Hepatocyte (in vitro differentiated cells): ENCODE measurements around the gene RBMS1.

Experiments
- EZH2 ChIP-seq: fragments of 200-600 bp; sonication (generic); IDR thresholded peaks from 2 replicates; pipeline ENCODE4 v1.6.1; 2016; ENCODE audit warnings: antibody characterized with exemption, mild to moderate bottlenecking, borderline replicate concordance
- TF ChIP-seq, protein P1 (sequence below): fragments of 200-600 bp; sonication (generic); IDR thresholded peaks from 2 replicates; pipeline ENCODE4 v1.5.1; 2016; ENCODE audit warnings: antibody characterized with exemption, mild to moderate bottlenecking; ENCODE audit not compliant: poor library complexity

DNA sequence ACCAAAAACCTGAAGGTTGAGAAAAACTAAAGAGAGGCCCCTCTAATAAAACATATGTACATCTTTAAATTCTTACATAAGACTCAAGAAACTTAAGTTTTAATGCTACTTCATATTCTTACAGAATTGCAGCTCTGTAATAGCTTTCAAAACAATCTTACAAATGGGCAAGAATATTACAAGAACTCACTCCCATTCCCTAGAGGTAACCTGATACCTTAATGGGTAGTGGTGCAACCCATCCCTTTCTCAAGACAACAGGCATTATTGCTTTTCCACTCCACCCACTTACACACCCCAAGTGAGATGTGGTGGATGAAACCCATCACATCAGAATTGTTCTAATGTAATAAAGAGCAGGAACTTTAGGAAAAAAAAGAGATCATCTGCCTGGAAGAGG is 103.7 kb downstream of the RBMS1 start:
- TF ChIP-seq, protein P1, sequence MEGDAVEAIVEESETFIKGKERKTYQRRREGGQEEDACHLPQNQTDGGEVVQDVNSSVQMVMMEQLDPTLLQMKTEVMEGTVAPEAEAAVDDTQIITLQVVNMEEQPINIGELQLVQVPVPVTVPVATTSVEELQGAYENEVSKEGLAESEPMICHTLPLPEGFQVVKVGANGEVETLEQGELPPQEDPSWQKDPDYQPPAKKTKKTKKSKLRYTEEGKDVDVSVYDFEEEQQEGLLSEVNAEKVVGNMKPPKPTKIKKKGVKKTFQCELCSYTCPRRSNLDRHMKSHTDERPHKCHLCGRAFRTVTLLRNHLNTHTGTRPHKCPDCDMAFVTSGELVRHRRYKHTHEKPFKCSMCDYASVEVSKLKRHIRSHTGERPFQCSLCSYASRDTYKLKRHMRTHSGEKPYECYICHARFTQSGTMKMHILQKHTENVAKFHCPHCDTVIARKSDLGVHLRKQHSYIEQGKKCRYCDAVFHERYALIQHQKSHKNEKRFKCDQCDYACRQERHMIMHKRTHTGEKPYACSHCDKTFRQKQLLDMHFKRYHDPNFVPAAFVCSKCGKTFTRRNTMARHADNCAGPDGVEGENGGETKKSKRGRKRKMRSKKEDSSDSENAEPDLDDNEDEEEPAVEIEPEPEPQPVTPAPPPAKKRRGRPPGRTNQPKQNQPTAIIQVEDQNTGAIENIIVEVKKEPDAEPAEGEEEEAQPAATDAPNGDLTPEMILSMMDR: no peak
- no peak for TF ChIP-seq EZH2
